Measurements from ENCODE around the gene BCKDHB.

DNA sequence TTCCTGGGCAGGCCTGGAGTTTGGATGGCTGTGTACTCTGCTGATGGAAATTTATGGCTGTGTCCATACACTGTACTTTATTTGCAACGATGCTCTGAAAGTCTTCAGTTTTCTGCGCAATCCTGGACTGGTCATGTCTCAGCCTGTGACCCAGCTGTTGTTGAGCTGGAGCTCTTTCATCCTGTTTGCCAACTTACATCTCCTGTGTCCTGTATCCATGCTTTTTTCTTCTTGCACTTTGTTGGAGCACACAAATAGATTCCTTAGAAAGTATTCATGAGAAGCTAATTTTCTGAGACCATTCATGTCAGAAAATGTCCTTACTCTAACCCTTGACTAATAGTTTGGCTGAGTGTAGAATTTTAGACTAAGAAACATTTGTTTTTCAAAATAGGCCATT is 251.2 kb downstream of the BCKDHB start:
- TF ChIP-seq, protein P1, sequence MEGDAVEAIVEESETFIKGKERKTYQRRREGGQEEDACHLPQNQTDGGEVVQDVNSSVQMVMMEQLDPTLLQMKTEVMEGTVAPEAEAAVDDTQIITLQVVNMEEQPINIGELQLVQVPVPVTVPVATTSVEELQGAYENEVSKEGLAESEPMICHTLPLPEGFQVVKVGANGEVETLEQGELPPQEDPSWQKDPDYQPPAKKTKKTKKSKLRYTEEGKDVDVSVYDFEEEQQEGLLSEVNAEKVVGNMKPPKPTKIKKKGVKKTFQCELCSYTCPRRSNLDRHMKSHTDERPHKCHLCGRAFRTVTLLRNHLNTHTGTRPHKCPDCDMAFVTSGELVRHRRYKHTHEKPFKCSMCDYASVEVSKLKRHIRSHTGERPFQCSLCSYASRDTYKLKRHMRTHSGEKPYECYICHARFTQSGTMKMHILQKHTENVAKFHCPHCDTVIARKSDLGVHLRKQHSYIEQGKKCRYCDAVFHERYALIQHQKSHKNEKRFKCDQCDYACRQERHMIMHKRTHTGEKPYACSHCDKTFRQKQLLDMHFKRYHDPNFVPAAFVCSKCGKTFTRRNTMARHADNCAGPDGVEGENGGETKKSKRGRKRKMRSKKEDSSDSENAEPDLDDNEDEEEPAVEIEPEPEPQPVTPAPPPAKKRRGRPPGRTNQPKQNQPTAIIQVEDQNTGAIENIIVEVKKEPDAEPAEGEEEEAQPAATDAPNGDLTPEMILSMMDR (conservative IDR thresholded peaks at IDR 0.05; ENCODE audit: low read depth, low read length) = no peak
- no peak for TF ChIP-seq EZH2 (IDR thresholded peaks at IDR 0.05; ENCODE audit: borderline replicate concordance, low read depth, low read length, poor library complexity, severe bottlenecking)
